ENCODE measurements around the gene TNFAIP8L1. TPM values are rescaled to one million over a fixed set of nuclear protein-coding genes. Genes with fewer than 3 reads are reported as not detected.

Gene TNFAIP8L1
- total RNA-seq, 1 experiment from 2014 or later: 8.3 TPM

GRCh38 chr19:4682417-4683200 is 43.3 kb downstream of the TNFAIP8L1 start:
- Histone ChIP-seq H3K36me3 (ENCODE audit: low read depth, low read length) (peaks cover 32% of the 10 kb centered on the region; the same call in 1 of the 2 replicates), H2AFZ (ENCODE audit: low read length) (no peak overlapping the region), H3K4me2 (ENCODE audit: low read length) (no peak overlapping the region), H3K4me3 (ENCODE audit: low read length) (no peak overlapping the region), H3K79me2 (ENCODE audit: low read length) (no peaks in the 10 kb centered on the region), H3K4me1 (ENCODE audit: insufficient read depth, low read length) (no peaks in the 10 kb centered on the region), H3K9ac (ENCODE audit: low read length) (no peak overlapping the region), H3F3A (ENCODE audit: low read length, unreplicated experiment) (no peaks in the 10 kb centered on the region), H3K9me3 (ENCODE audit: low read length) (no peaks in the 10 kb centered on the region), H3K27ac (ENCODE audit: low read length) (no peak overlapping the region), H4K20me1 (ENCODE audit: low read length) (no peaks in the 10 kb centered on the region), H3K27me3 (ENCODE audit: low read length) (no peaks in the 10 kb centered on the region), H3K9me2 (replicated peaks; ENCODE audit: low read length) (no peaks in the 10 kb centered on the region)
- TF ChIP-seq CTCF (conservative IDR thresholded peaks at IDR 0.05; ENCODE audit: low read depth, low read length): no peak
- TF ChIP-seq EZH2 (IDR thresholded peaks at IDR 0.05; ENCODE audit: low read length, unreplicated experiment): no peak
- TF ChIP-seq EZH2phosphoT487 (IDR thresholded peaks at IDR 0.05; ENCODE audit: borderline replicate concordance, low read length): no peak
- BruUV-seq (replicated peaks): no TSS peak
- intact Hi-C loops (cut with micrococcal nuclease): no loop called here
- ChIA-PET CTCF (no interaction called here), POLR2A (ENCODE audit: unreplicated experiment) (no interaction called here)
- DNase-seq (no peak), ATAC-seq (no peak)

- no peaks in the 10 kb centered on the region for H4K20me1 ChIP-seq (ENCODE audit: low read length)
- H3K9me2 ChIP-seq (replicated peaks; ENCODE audit: low read length): no peaks in the 10 kb centered on the region
- no peak overlapping the region for H3K4me3 ChIP-seq (ENCODE audit: low read length)
- BruUV-seq (replicated peaks): no TSS peak
- H3F3A ChIP-seq (ENCODE audit: low read length, unreplicated experiment): no peaks in the 10 kb centered on the region
- H3K4me2 ChIP-seq (ENCODE audit: low read length): no peak overlapping the region
- intact Hi-C loops (cut with micrococcal nuclease): no loop called here
- H3K79me2 ChIP-seq (ENCODE audit: low read length): no peaks in the 10 kb centered on the region
- H3K27me3 ChIP-seq (ENCODE audit: low read length): no peaks in the 10 kb centered on the region
- H3K9me3 ChIP-seq (ENCODE audit: low read length): no peaks in the 10 kb centered on the region
- TF ChIP-seq EZH2 (IDR thresholded peaks at IDR 0.05; ENCODE audit: low read length, unreplicated experiment) (no peak), EZH2phosphoT487 (IDR thresholded peaks at IDR 0.05; ENCODE audit: borderline replicate concordance, low read length) (no peak), CTCF (conservative IDR thresholded peaks at IDR 0.05; ENCODE audit: low read depth, low read length) (no peak)
- H3K27ac ChIP-seq (ENCODE audit: low read length): no peak overlapping the region
- ChIA-PET CTCF (no interaction called here), POLR2A (ENCODE audit: unreplicated experiment) (no interaction called here)
- H3K4me1 ChIP-seq (ENCODE audit: insufficient read depth, low read length): no peaks in the 10 kb centered on the region
- no peak for ATAC-seq
- H3K36me3 ChIP-seq (ENCODE audit: low read depth, low read length): peaks cover 37% of the 10 kb centered on the region; the same call in 1 of the 2 replicates
- H2AFZ ChIP-seq (ENCODE audit: low read length): no peak overlapping the region
- H3K9ac ChIP-seq (ENCODE audit: low read length): no peak overlapping the region
- no peak for DNase-seq
Measured at GRCh38 chr19:4684312-4685095, 45.2 kb downstream of the TNFAIP8L1 start.

GRCh38 chr19:4686700-4687099 is 47.4 kb downstream of the TNFAIP8L1 start:
- Histone ChIP-seq H3F3A (ENCODE audit: low read length, unreplicated experiment) (no peaks in the 10 kb centered on the region), H3K27ac (ENCODE audit: low read length) (no peak overlapping the region), H3K36me3 (ENCODE audit: low read depth, low read length) (peaks cover 52% of the 10 kb centered on the region; the same call in 1 of the 2 replicates), H3K27me3 (ENCODE audit: low read length) (no peaks in the 10 kb centered on the region), H3K4me2 (ENCODE audit: low read length) (no peak overlapping the region), H3K4me3 (ENCODE audit: low read length) (no peak overlapping the region), H3K79me2 (ENCODE audit: low read length) (no peaks in the 10 kb centered on the region), H3K9me2 (replicated peaks; ENCODE audit: low read length) (no peaks in the 10 kb centered on the region), H4K20me1 (ENCODE audit: low read length) (no peaks in the 10 kb centered on the region), H3K4me1 (ENCODE audit: insufficient read depth, low read length) (no peaks in the 10 kb centered on the region), H3K9me3 (ENCODE audit: low read length) (no peaks in the 10 kb centered on the region), H3K9ac (ENCODE audit: low read length) (no peak overlapping the region), H2AFZ (ENCODE audit: low read length) (no peak overlapping the region)
- no TSS peak for BruUV-seq (replicated peaks)
- no peak for DNase-seq
- ATAC-seq: no peak
- CTCF ChIA-PET: no interaction called here
- intact Hi-C loops (cut with micrococcal nuclease): no loop called here
- TF ChIP-seq EZH2 (IDR thresholded peaks at IDR 0.05; ENCODE audit: low read length, unreplicated experiment) (no peak), EZH2phosphoT487 (IDR thresholded peaks at IDR 0.05; ENCODE audit: borderline replicate concordance, low read length) (no peak), CTCF (conservative IDR thresholded peaks at IDR 0.05; ENCODE audit: low read depth, low read length) (no peak)
- POLR2A ChIA-PET (ENCODE audit: unreplicated experiment): no interaction called here

All from PC-3 (cell line).